GM10266 (cell line): ENCODE results near the gene PABPC3.

Experiments used
- DNase-seq: peaks from one replicate; pipeline ENCODE4 v3.0.0; 2012; ENCODE audit errors: extremely low spot score
- TF ChIP-seq, protein P1 (sequence below): IDR thresholded peaks from 2 replicates; pipeline ENCODE4 v1.5.1; 2012; ENCODE audit warnings: mild to moderate bottlenecking, low read depth; ENCODE audit not compliant: control insufficient read depth, insufficient read depth; ENCODE audit errors: missing control alignments

PABPC3 gene

DNA sequence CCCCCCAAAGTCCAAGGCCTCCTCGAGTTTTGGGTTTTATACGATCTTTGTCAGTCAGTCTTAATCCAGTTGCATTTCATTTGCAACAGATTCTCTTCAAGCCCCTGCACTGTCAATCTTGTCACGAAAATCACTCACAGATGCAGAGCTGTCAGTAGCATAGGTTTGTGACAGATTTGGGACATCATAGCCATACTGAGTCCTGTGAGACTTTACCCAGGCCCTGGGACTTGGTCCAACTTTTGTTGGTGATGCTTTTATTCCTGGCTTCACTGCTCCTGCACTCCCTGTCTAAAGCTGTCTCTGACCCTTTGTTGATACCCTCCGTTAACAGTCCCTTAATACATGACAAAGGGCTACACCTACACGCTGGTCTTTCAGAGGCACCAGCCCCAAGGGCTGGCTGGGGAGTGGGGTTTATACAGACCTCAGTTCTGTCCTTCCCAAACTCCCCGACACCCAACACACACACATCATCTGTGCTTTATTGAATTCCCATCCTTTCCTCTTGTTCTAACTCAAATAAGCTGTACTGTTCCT is 36.0 kb downstream of the PABPC3 start:
- DNase-seq = no peak

DNA sequence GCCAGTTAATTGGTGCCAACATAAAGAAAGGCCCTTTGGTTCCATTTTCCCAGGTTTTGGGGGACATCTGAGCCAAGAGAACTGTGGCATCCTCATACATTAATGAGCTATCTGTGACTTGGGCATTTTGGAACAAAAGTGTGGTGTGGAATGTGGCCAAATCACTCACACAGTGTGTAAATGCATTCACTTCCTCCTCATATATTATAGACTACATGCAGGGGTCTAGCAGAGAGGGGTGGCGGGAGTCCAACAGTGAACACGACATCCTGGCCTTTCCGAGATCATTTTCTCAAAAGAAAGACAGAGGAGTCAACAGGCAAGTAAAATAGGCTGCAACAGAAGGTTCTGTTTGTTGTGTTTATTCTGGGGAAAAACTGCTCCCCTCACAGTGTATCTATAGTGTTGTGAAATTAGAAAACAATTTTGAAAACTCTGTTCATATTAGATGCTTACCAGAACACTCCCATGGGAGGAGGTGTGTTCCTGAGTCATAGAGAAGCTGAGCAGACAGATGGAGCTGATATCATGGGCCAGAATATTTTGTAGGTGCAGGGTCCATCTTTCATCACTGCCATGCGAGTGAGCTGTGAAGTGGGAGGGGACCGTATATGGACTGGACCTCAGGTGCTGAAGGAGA is 36.9 kb downstream of the PABPC3 start:
- no peak for DNase-seq

More for the DNA sequence above, 36.0 kb downstream of the PABPC3 start:
- TF ChIP-seq, protein P1, sequence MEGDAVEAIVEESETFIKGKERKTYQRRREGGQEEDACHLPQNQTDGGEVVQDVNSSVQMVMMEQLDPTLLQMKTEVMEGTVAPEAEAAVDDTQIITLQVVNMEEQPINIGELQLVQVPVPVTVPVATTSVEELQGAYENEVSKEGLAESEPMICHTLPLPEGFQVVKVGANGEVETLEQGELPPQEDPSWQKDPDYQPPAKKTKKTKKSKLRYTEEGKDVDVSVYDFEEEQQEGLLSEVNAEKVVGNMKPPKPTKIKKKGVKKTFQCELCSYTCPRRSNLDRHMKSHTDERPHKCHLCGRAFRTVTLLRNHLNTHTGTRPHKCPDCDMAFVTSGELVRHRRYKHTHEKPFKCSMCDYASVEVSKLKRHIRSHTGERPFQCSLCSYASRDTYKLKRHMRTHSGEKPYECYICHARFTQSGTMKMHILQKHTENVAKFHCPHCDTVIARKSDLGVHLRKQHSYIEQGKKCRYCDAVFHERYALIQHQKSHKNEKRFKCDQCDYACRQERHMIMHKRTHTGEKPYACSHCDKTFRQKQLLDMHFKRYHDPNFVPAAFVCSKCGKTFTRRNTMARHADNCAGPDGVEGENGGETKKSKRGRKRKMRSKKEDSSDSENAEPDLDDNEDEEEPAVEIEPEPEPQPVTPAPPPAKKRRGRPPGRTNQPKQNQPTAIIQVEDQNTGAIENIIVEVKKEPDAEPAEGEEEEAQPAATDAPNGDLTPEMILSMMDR = no peak

GRCh38 chr13:25135896-25136295 is 40.0 kb downstream of the PABPC3 start:
- no peak for DNase-seq
- TF ChIP-seq, protein P1 = no peak

More for the DNA sequence above, 36.9 kb downstream of the PABPC3 start:
- TF ChIP-seq, protein P1 = no peak

- TF ChIP-seq, protein P1 = no peak
- no peak for DNase-seq
These were observed 41.2 kb downstream of the PABPC3 start for GRCh38 chr13:25136880-25137787.

- TF ChIP-seq, protein P1 = no peak
- DNase-seq = no peak
These were observed 41.8 kb downstream of the PABPC3 start for GRCh38 chr13:25137788-25138115.

- TF ChIP-seq, protein P1 = no peak
- no peak for DNase-seq
These were observed 45.1 kb downstream of the PABPC3 start for GRCh38 chr13:25141042-25141441.
